Endothelial cell of umbilical vein (primary cell): ENCODE measurements around the gene NLRP6. TPM values are rescaled to one million over a fixed set of nuclear protein-coding genes. Genes with fewer than 3 reads are reported as not detected.

ENCODE experiments used
- BruUV-seq: library from RNA; stranded (reverse); fragments of 400-500 nt; replicated peaks from 2 replicates; lab custom pipeline; 2021; lab: Mats Ljungman, UMichigan
- CTCF ChIA-PET: fragments of 300-600, 350-600 bp; sonication (Branson Sonifier 250); formaldehyde crosslinking; loops from one replicate; lab custom pipeline; 2021; ENCODE audit warnings: antibody characterized with exemption, inconsistent platforms; lab: Charles Lee
- POLR2A ChIA-PET: fragments of 300-600, 350-600 bp; sonication (Branson Sonifier 250); formaldehyde crosslinking; loops from one replicate; lab custom pipeline; 2021; ENCODE audit warnings: antibody characterized with exemption, inconsistent platforms; lab: Charles Lee
- DNase-seq: peaks from one replicate; pipeline ENCODE4 v3.0.0-alpha.2; 2011; ENCODE audit warnings: low read depth, low spot score
- FAIRE-seq: peaks from 2 replicates; lab custom pipeline; 2011; peaks lifted over from hg19 to GRCh38; lab: Jason Lieb, UNC
- H2AFZ ChIP-seq: 2 replicates; pipeline ENCODE4 v1.6.0; 2012; ENCODE audit warnings: low read depth, low read length, control low read depth, inconsistent platforms
- H3K27ac ChIP-seq: 2 replicates; pipeline ENCODE4 v1.5.1; 2011; ENCODE audit warnings: low read depth, mild to moderate bottlenecking, control low read depth, low read length, moderate library complexity; ENCODE audit not compliant: insufficient read depth
- H3K27me3 ChIP-seq, 2 experiments: 2 replicates each; pipeline versions ENCODE4 v1.6.0 to v1.6.1; 2011; ENCODE audit warnings: low read length in 2 of 2, mixed read lengths in 1 of 2; ENCODE audit not compliant: control insufficient read depth in 2 of 2, insufficient read depth in 2 of 2
- H3K36me3 ChIP-seq, 2 experiments: 2 replicates in 1 of 2; 3 replicates in 1 of 2; pipeline ENCODE4 v1.5.1; 2011; ENCODE audit warnings: low read length in 2 of 2, mild to moderate bottlenecking in 1 of 2, moderate library complexity in 1 of 2; ENCODE audit not compliant: control insufficient read depth in 2 of 2, insufficient read depth in 2 of 2; ENCODE audit errors: extremely low read depth in 1 of 2
- H3K4me1 ChIP-seq: 3 replicates; pipeline ENCODE4 v1.5.1; 2011; ENCODE audit warnings: mild to moderate bottlenecking, low read length; ENCODE audit not compliant: control insufficient read depth, insufficient read depth; ENCODE audit errors: extremely low read depth
- H3K4me2 ChIP-seq: 2 replicates; pipeline ENCODE4 v1.6.1; 2011; ENCODE audit warnings: low read length, control low read depth, mixed read lengths; ENCODE audit not compliant: insufficient read depth
- H3K4me3 ChIP-seq, 3 experiments: fragments of 200-600 bp in 1 of 3; sonication (generic), shearing (Covaris generic) in 1 of 3; replicated peaks in 1 of 3; 2 replicates each; pipeline ENCODE4 v1.5.1; 2011 to 2016; ENCODE audit warnings: control low read depth in 3 of 3, low read length in 3 of 3, mild to moderate bottlenecking in 2 of 3, inconsistent platforms in 1 of 3, low read depth in 1 of 3, moderate library complexity in 1 of 3; ENCODE audit not compliant: insufficient read depth in 1 of 3
- H3K79me2 ChIP-seq: 2 replicates; pipeline ENCODE4 v1.6.0; 2012; ENCODE audit warnings: low read length, inconsistent platforms; ENCODE audit not compliant: control insufficient read depth, insufficient read depth
- H3K9ac ChIP-seq: replicated peaks from 2 replicates; pipeline ENCODE3; 2011; ENCODE audit warnings: low read length, control low read depth; ENCODE audit not compliant: insufficient read depth; ENCODE audit errors: extremely low read depth
- H3K9me1 ChIP-seq: replicated peaks from 3 replicates; pipeline ENCODE4 v1.6.0; 2011; ENCODE audit warnings: mild to moderate bottlenecking, low read length; ENCODE audit not compliant: control insufficient read depth, insufficient read depth; ENCODE audit errors: extremely low read depth
- H3K9me3 ChIP-seq: replicated peaks from 2 replicates; pipeline ENCODE4 v1.5.1; 2012; ENCODE audit warnings: low read length, inconsistent platforms; ENCODE audit not compliant: control insufficient read depth, insufficient read depth
- H4K20me1 ChIP-seq: replicated peaks from 2 replicates; pipeline ENCODE3; 2011; ENCODE audit warnings: mild to moderate bottlenecking, low read length; ENCODE audit not compliant: control insufficient read depth, insufficient read depth; ENCODE audit errors: extremely low read depth
- POLR2A ChIP-seq: IDR thresholded peaks from 2 replicates; pipeline ENCODE4 v1.6.1; 2012; ENCODE audit warnings: low read depth, mild to moderate bottlenecking, control low read depth, low read length
- POLR2AphosphoS5 ChIP-seq: IDR thresholded peaks from 2 replicates; pipeline ENCODE4 v1.6.1; 2012; ENCODE audit warnings: low read depth, mild to moderate bottlenecking, control low read depth, low read length, moderate library complexity; ENCODE audit not compliant: insufficient read depth
- dilution Hi-C: fragments of 300-500 bp; cut with MboI; formaldehyde crosslinking; loops from one replicate; pipeline ENCODE4 v1.15.0; 2019; ENCODE audit warnings: low sequenced_read_pairs; ENCODE audit not compliant: extremely low pct_ligation_motif_present
- intact Hi-C: fragments of 100-400 bp; cut with micrococcal nuclease; formaldehyde crosslinking; loops from one replicate; pipeline ENCODE4 v1.10.0; 2022
- polyA plus RNA-seq, 4 experiments: library from polyadenylated mRNA; depleted of rRNA in 3 of 4; stranded (reverse) in 3 of 4; unstranded in 1 of 4; fragments of >200 nt; gene quantifications; 2 replicates each; pipeline versions ENCODE4 v1.2.1 to v1.2.3, GENCODE V29; 2011 to 2012; ENCODE audit warnings: missing spikeins in 1 of 4
- total RNA-seq: library from RNA; stranded (reverse); gene quantifications from 2 replicates; pipeline ENCODE4 v1.2.3, GENCODE V29; 2021
- TF ChIP-seq, protein P1 (sequence below), 2 donors: IDR thresholded peaks; 1 replicate in 1 of 2; 2 replicates in 1 of 2; pipeline ENCODE4 v1.5.1; 2011; ENCODE audit warnings: low read length in 2 of 2, mild to moderate bottlenecking in 2 of 2, moderate library complexity in 2 of 2, control low read depth in 1 of 2, inconsistent platforms in 1 of 2, low read depth in 1 of 2; ENCODE audit not compliant: insufficient read depth in 1 of 2; ENCODE audit errors: extremely low read depth in 1 of 2

Gene NLRP6
- total and polyA plus RNA-seq, 2 donors (not counting 3 experiments of a cell fraction or from before 2014, with no cell fraction given): not detected

DNA sequence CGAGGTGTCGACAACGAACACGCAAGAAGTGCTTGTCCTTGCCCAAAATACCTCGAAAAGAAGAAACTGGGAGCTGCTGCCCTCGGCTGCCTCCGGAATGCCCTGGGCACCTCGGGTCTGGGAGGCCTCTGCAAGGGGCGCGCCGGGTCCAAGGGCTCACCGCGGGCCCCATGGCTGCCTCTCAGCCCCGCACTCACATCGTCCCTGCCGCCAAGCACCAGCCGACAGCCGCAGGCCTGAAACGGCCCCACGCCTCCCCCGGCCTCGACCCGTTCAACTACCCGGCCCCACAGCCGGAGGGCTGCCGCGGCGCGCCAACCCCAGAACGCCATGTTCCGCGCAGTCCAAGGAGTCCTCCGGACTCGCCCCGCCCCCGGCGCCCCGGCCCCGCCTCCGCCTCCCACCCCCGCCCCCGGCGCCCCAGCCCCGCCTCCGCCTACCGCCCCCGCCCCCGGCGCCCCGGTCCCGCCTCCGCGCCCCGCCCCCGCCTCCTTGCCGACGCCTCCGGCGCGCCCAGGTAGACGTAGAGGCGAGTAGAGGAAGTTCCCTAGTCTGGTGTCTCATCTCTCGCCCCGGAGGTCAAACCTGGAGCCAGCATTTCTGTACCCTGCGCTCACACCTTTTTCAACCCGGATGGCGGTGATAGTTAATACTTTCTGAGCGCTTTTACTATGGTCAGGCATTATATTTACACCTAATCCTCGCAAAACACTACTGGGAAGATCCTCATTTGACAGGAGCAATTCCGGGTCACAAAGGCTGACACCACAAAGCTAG lies 42.0 kb upstream of the NLRP6 start, which contains the start of gene SIRT3:
Gene SIRT3 (minus strand): TSS at position 346 of the 777 bp plus-strand sequence. CDS start 14 bp downstream, at position 332.
- DNase-seq (peak; percentile 72), FAIRE-seq (peak; percentile 40)
- peak within 1 kb of the TSS; percentile 99 for H3K9ac ChIP-seq
- peak within 1 kb of the TSS; percentile 90 for H3K4me2 ChIP-seq
- peaks cover 38% of the 10 kb centered on the region for H3K79me2 ChIP-seq
- TF ChIP-seq POLR2AphosphoS5 (peak; percentile 80), POLR2A (peak; percentile 87)
- TF ChIP-seq, protein P1, sequence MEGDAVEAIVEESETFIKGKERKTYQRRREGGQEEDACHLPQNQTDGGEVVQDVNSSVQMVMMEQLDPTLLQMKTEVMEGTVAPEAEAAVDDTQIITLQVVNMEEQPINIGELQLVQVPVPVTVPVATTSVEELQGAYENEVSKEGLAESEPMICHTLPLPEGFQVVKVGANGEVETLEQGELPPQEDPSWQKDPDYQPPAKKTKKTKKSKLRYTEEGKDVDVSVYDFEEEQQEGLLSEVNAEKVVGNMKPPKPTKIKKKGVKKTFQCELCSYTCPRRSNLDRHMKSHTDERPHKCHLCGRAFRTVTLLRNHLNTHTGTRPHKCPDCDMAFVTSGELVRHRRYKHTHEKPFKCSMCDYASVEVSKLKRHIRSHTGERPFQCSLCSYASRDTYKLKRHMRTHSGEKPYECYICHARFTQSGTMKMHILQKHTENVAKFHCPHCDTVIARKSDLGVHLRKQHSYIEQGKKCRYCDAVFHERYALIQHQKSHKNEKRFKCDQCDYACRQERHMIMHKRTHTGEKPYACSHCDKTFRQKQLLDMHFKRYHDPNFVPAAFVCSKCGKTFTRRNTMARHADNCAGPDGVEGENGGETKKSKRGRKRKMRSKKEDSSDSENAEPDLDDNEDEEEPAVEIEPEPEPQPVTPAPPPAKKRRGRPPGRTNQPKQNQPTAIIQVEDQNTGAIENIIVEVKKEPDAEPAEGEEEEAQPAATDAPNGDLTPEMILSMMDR (IDR thresholded peaks at IDR 0.05; ENCODE audit: extremely low read depth in 1 of 2, insufficient read depth in 1 of 2, low read depth in 1 of 2, low read length in 2 of 2): no peak
- H3K27ac ChIP-seq: peak within 1 kb of the TSS; percentile 92
- ChIA-PET POLR2A (interaction anchor here (1.0 kb wide), 1 partner anchor 29 kb away, joined by 4 read pairs; the partner anchor contains the start of genes BET1L and RIC8A), CTCF (interaction anchor here (1.1 to 5.8 kb wide), 3 partner anchors 15 to 29 kb away, joined by 3 to 33 read pairs (median 5); partner anchors contain the start of genes BET1L and RIC8A)
- H2AFZ ChIP-seq: peak within 1 kb of the TSS; percentile 88
- dilution Hi-C loops: no loop called here
- peak within 1 kb of the TSS; percentile 81 to 100 (median 99) for H3K4me3 ChIP-seq
- H4K20me1 ChIP-seq: no peaks in the 10 kb centered on the region
- intact Hi-C loops: loop anchor here (1.0 to 5.0 kb wide), 4 partner anchors 29 to 271 kb away; partner anchors contain the start of genes BET1L, IFITM2, RIC8A and RNH1
- no TSS peak for BruUV-seq
- H3K36me3 ChIP-seq: peaks cover 0 to 3% of the 10 kb centered on the region in 2 experiments
- H3K9me1 ChIP-seq: no peaks in the 10 kb centered on the region
- H3K4me1 ChIP-seq: peaks cover 16% of the 10 kb centered on the region
- no peaks in the 10 kb centered on the region for H3K9me3 ChIP-seq
- H3K27me3 ChIP-seq: no peaks in the 10 kb centered on the region
